ENCODE results near the gene PKNOX2. TPM values are rescaled to one million over a fixed set of nuclear protein-coding genes. Genes with fewer than 3 reads are reported as not detected.

PKNOX2 gene
- total and polyA plus RNA-seq, 2 of the 8 experiments (the other 6 are each of a cell fraction or from before 2014, with no cell fraction given) = 2.0 TPM

GRCh38 chr11:125242141-125242775 is 77.7 kb downstream of the PKNOX2 start (continued):
- TF ChIP-seq RXRA (IDR thresholded peaks at IDR 0.05; ENCODE audit: insufficient read depth, low read depth, low read length) = no peak
- no peak for TF ChIP-seq PHF8 (conservative IDR thresholded peaks at IDR 0.05; ENCODE audit: low read depth, low read length)

Data from H1 (cell line).